HCT116 (cell line): ENCODE results near the gene SIL1. TPM values are rescaled to one million over a fixed set of nuclear protein-coding genes. Genes with fewer than 3 reads are reported as not detected.

Source experiments
- ATAC-seq: fragments of 200-7000 bp; cut with Tn5 transposase; 2 replicates; pipeline ENCODE4 v1.9.1; 2020; ENCODE audit warnings: mild to moderate bottlenecking, moderate library complexity
- BruUV-seq: library from RNA; stranded (reverse); fragments of 400-500 nt; replicated peaks from 2 replicates; lab custom pipeline; 2021; lab: Mats Ljungman, UMichigan
- CTCF ChIA-PET: fragments of 300-600 bp; sonication (Branson Sonifier 250); formaldehyde crosslinking; loops from one replicate; lab custom pipeline; 2021; ENCODE audit warnings: antibody characterized with exemption; lab: Charles Lee
- POLR2A ChIA-PET: fragments of 300-600, 350-600 bp; sonication (Branson Sonifier 250); formaldehyde crosslinking; loops from one replicate; lab custom pipeline; 2021; ENCODE audit warnings: antibody characterized with exemption; lab: Charles Lee
- RAD21 ChIA-PET, 2 experiments: fragments of 300-600 bp; sonication (Branson Sonifier 250); formaldehyde crosslinking; loops; one replicate each; lab custom pipeline; 2023; ENCODE audit warnings: low total read pairs in 2 of 2; ENCODE audit not compliant: uncharacterized antibody in 2 of 2, unreplicated experiment in 2 of 2, low non-redundant PET in 1 of 2; lab: Charles Lee
- DNase-seq: peaks from one replicate; pipeline ENCODE4 v3.0.0-alpha.2; 2010; ENCODE audit warnings: low read depth, low spot score
- H2AFZ ChIP-seq: fragments of 200-600 bp; shearing (Covaris generic), sonication (generic); 2 replicates; pipeline ENCODE4 v1.6.1; 2017; ENCODE audit warnings: low read depth, mixed run types, mixed read lengths, antibody characterized with exemption, low read length; ENCODE audit not compliant: poor library complexity, severe bottlenecking
- H3K27ac ChIP-seq: 2 replicates; pipeline ENCODE4 v1.5.1; 2012; ENCODE audit warnings: low read depth, low read length
- H3K27me3 ChIP-seq: fragments of 200-600 bp; sonication (generic); 2 replicates; pipeline ENCODE4 v1.6.1; 2016; ENCODE audit warnings: mixed run types, low read length, mixed read lengths; ENCODE audit not compliant: insufficient read depth
- H3K36me3 ChIP-seq, 2 experiments: fragments of 200-500 bp in 1 of 2; fragments of 200-600 bp in 1 of 2; sonication (Bioruptor generic) in 1 of 2; sonication (generic) in 1 of 2; 2 replicates each; pipeline versions ENCODE4 v1.5.1 to v1.6.1; 2014 to 2016; ENCODE audit warnings: low read length in 2 of 2, inconsistent platforms in 1 of 2, mixed read lengths in 1 of 2, mixed run types in 1 of 2; ENCODE audit not compliant: insufficient read depth in 2 of 2, control insufficient read depth in 1 of 2
- H3K4me1 ChIP-seq, 2 experiments: fragments of 200-600 bp in 1 of 2; sonication (generic) in 1 of 2; 2 replicates each; pipeline versions ENCODE4 v1.5.1 to v1.6.1; 2012 to 2017; ENCODE audit warnings: low read length in 2 of 2, inconsistent platforms in 1 of 2, mild to moderate bottlenecking in 1 of 2, mixed read lengths in 1 of 2, mixed run types in 1 of 2, moderate library complexity in 1 of 2; ENCODE audit not compliant: insufficient read depth in 2 of 2, control insufficient read depth in 1 of 2
- H3K4me2 ChIP-seq: fragments of 200-600 bp; sonication (generic); 2 replicates; pipeline ENCODE4 v1.6.1; 2017; ENCODE audit warnings: mixed run types, low read length, mixed read lengths
- H3K4me3 ChIP-seq, 2 experiments: fragments of 200-600 bp in 1 of 2; sonication (generic) in 1 of 2; replicated peaks in 1 of 2; 2 replicates each; pipeline ENCODE4 v1.5.1; 2011 to 2016; ENCODE audit warnings: low read length in 2 of 2, control low read depth in 1 of 2, low read depth in 1 of 2, mild to moderate bottlenecking in 1 of 2, mixed read lengths in 1 of 2, mixed run types in 1 of 2
- H3K79me2 ChIP-seq: fragments of 200-600 bp; sonication (generic); 2 replicates; pipeline ENCODE4 v1.6.1; 2017; ENCODE audit warnings: mild to moderate bottlenecking, mixed run types, low read length, moderate library complexity, mixed read lengths; ENCODE audit not compliant: insufficient read depth
- H3K9ac ChIP-seq: fragments of 200-600 bp; sonication (generic); 2 replicates; pipeline ENCODE4 v1.6.1; 2016; ENCODE audit warnings: low read length, mixed read lengths
- H3K9me2 ChIP-seq: fragments of 200-600 bp; sonication (generic), shearing (Covaris generic); 2 replicates; pipeline ENCODE4 v1.6.1; 2017; ENCODE audit warnings: mixed run types, mild to moderate bottlenecking, moderate library complexity; ENCODE audit not compliant: insufficient read depth
- H3K9me3 ChIP-seq, 2 experiments: fragments of 200-500 bp in 1 of 2; fragments of 200-600 bp in 1 of 2; sonication (Bioruptor generic) in 1 of 2; sonication (generic) in 1 of 2; 2 replicates each; pipeline ENCODE4 v1.6.1; 2014 to 2017; ENCODE audit warnings: low read length in 2 of 2, mixed read lengths in 2 of 2, inconsistent platforms in 1 of 2, low read depth in 1 of 2, mild to moderate bottlenecking in 1 of 2, mixed run types in 1 of 2, moderate library complexity in 1 of 2; ENCODE audit not compliant: control insufficient read depth in 1 of 2, insufficient read depth in 1 of 2
- H4K20me1 ChIP-seq: fragments of 200-600 bp; sonication (generic), shearing (Covaris generic); 2 replicates; pipeline ENCODE4 v1.6.1; 2017; ENCODE audit warnings: mixed run types, mild to moderate bottlenecking, moderate library complexity; ENCODE audit not compliant: insufficient read depth
- CBX3 ChIP-seq: IDR thresholded peaks from 2 replicates; pipeline ENCODE4 v1.6.1; 2012; ENCODE audit warnings: low read depth
- CEBPB ChIP-seq: IDR thresholded peaks from 2 replicates; pipeline ENCODE4 v1.6.1; 2012; ENCODE audit warnings: low read depth
- EGR1 ChIP-seq: IDR thresholded peaks from 2 replicates; pipeline ENCODE4 v1.6.1; 2012; ENCODE audit warnings: low read depth
- EZH2 ChIP-seq: fragments of 200-600 bp; sonication (generic); IDR thresholded peaks from 2 replicates; pipeline ENCODE4 v1.6.1; 2017; ENCODE audit warnings: antibody characterized with exemption, mixed run types
- FOSL1 ChIP-seq: IDR thresholded peaks from 2 replicates; pipeline ENCODE4 v1.6.1; 2012; ENCODE audit warnings: low read depth
- JUND ChIP-seq: IDR thresholded peaks from 2 replicates; pipeline ENCODE4 v1.6.1; 2012
- POLR2A ChIP-seq: IDR thresholded peaks from 2 replicates; pipeline ENCODE4 v1.7.0; 2011; ENCODE audit warnings: borderline replicate concordance; ENCODE audit not compliant: insufficient read depth, insufficient read length; ENCODE audit errors: extremely low read depth
- POLR2AphosphoS5 ChIP-seq: IDR thresholded peaks from 2 replicates; pipeline ENCODE4 v1.6.1; 2011; ENCODE audit warnings: mild to moderate bottlenecking, low read depth, low read length, moderate library complexity
- RAD21 ChIP-seq: IDR thresholded peaks from 2 replicates; pipeline ENCODE4 v1.6.1; 2012; ENCODE audit warnings: low read depth, mild to moderate bottlenecking
- REST ChIP-seq: IDR thresholded peaks from 2 replicates; pipeline ENCODE4 v1.6.1; 2012; ENCODE audit warnings: low read depth
- SRF ChIP-seq: IDR thresholded peaks from 2 replicates; pipeline ENCODE4 v1.6.1; 2012; ENCODE audit warnings: low read depth
- YY1 ChIP-seq: IDR thresholded peaks from 2 replicates; pipeline ENCODE4 v1.6.1; 2011; ENCODE audit warnings: low read length, low read depth, moderate library complexity, mild to moderate bottlenecking; ENCODE audit not compliant: insufficient replicate concordance; ENCODE audit errors: extremely low read depth
- ZBTB33 ChIP-seq: IDR thresholded peaks from 2 replicates; pipeline ENCODE4 v1.6.1; 2011; ENCODE audit warnings: mild to moderate bottlenecking, low read length, moderate library complexity; ENCODE audit not compliant: insufficient replicate concordance; ENCODE audit errors: extremely low read depth
- ZFX ChIP-seq: fragments of 450-650 bp; IDR thresholded peaks from 2 replicates; pipeline ENCODE4 v1.6.1; 2017
- ZNF274 ChIP-seq: fragments of 200-500 bp; sonication (Bioruptor generic); IDR thresholded peaks from 2 replicates; pipeline ENCODE4 v1.6.1; 2014; ENCODE audit warnings: mild to moderate bottlenecking, low read depth, low read length, inconsistent platforms
- intact Hi-C: fragments of 100-400 bp; cut with micrococcal nuclease; formaldehyde crosslinking; loops from 2 replicates; pipeline ENCODE4 v1.10.0; 2022
- total RNA-seq: library from RNA; stranded (reverse); gene quantifications from one replicate; pipeline ENCODE4 v1.2.1, GENCODE V29; 2021; ENCODE audit not compliant: unreplicated experiment
- TF ChIP-seq, protein P1 (sequence below): IDR thresholded peaks from 2 replicates; pipeline ENCODE4 v1.6.1; 2012

SIL1 gene
- total RNA-seq, 1 experiment from 2014 or later = 34.0 TPM

- H2AFZ ChIP-seq = no peak overlapping the region
Observed at GRCh38 chr5:138954257-138955012, 243.7 kb downstream of the SIL1 start.

More at GRCh38 chr5:138954257-138955012, 243.7 kb downstream of the SIL1 start:
- Histone ChIP-seq H4K20me1 (no peaks in the 10 kb centered on the region), H3K36me3 (no peaks in the 10 kb centered on the region), H3K9me2 (no peaks in the 10 kb centered on the region), H3K9ac (no peak overlapping the region), H3K27ac (no peak overlapping the region), H3K27me3 (no peaks in the 10 kb centered on the region), H3K79me2 (no peaks in the 10 kb centered on the region), H3K4me1 (no peaks in the 10 kb centered on the region), H3K4me3 (no peak overlapping the region), H3K4me2 (no peak overlapping the region), H3K9me3 (no peaks in the 10 kb centered on the region)
- ChIA-PET CTCF (no interaction called here), RAD21 (no interaction called here), POLR2A (no interaction called here)
- no peak for ATAC-seq
- TF ChIP-seq REST (no peak), POLR2AphosphoS5 (no peak), ZBTB33 (no peak), JUND (no peak), YY1 (no peak), ZFX (no peak), EGR1 (no peak), EZH2 (no peak), CEBPB (no peak), SRF (no peak), ZNF274 (no peak), RAD21 (no peak), FOSL1 (no peak), CBX3 (no peak), POLR2A (no peak)
- TF ChIP-seq, protein P1, sequence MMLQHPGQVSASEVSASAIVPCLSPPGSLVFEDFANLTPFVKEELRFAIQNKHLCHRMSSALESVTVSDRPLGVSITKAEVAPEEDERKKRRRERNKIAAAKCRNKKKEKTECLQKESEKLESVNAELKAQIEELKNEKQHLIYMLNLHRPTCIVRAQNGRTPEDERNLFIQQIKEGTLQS = no peak
- no TSS peak for BruUV-seq
- intact Hi-C loops = no loop called here
- DNase-seq = no peak
